ENCODE data around the gene GPER1. TPM values are rescaled to one million over a fixed set of nuclear protein-coding genes. Genes with fewer than 3 reads are reported as not detected.

GPER1 gene
- total and polyA plus RNA-seq, 2 experiments from 2014 or later: 0.89 TPM; not detected in 1

GRCh38 chr7:1058821-1059199 is 29.1 kb upstream of the GPER1 start:
- Mint-ChIP-seq H3K27me3 (ENCODE audit: insufficient read depth, low read depth, poor library complexity) (peaks cover 7% of the 10 kb centered on the region), H3K27ac (no peak overlapping the region), H3K4me1 (peaks cover 29% of the 10 kb centered on the region), H3K4me3 (no peak overlapping the region; the same call in 2 of the 3 replicates), H3K9me3 (no peaks in the 10 kb centered on the region), H3K36me3 (ENCODE audit: low read depth) (peaks cover 4% of the 10 kb centered on the region; the same call in 1 of the 3 replicates)
- TF ChIP-seq NANOG (IDR thresholded peaks at IDR 0.05; ENCODE audit: borderline replicate concordance) (no peak), EZH2 (IDR thresholded peaks at IDR 0.05; ENCODE audit: low read depth, unreplicated experiment) (no peak), POLR2AphosphoS5 (IDR thresholded peaks at IDR 0.05; ENCODE audit: low read depth) (no peak), JUNB (IDR thresholded peaks at IDR 0.05; ENCODE audit: unreplicated experiment) (no peak), CTCF (conservative IDR thresholded peaks at IDR 0.05; ENCODE audit: low read depth in 2 of 2) (no peak), STAT1 (IDR thresholded peaks at IDR 0.05; ENCODE audit: unreplicated experiment) (no peak)
- TF ChIP-seq, protein P1, sequence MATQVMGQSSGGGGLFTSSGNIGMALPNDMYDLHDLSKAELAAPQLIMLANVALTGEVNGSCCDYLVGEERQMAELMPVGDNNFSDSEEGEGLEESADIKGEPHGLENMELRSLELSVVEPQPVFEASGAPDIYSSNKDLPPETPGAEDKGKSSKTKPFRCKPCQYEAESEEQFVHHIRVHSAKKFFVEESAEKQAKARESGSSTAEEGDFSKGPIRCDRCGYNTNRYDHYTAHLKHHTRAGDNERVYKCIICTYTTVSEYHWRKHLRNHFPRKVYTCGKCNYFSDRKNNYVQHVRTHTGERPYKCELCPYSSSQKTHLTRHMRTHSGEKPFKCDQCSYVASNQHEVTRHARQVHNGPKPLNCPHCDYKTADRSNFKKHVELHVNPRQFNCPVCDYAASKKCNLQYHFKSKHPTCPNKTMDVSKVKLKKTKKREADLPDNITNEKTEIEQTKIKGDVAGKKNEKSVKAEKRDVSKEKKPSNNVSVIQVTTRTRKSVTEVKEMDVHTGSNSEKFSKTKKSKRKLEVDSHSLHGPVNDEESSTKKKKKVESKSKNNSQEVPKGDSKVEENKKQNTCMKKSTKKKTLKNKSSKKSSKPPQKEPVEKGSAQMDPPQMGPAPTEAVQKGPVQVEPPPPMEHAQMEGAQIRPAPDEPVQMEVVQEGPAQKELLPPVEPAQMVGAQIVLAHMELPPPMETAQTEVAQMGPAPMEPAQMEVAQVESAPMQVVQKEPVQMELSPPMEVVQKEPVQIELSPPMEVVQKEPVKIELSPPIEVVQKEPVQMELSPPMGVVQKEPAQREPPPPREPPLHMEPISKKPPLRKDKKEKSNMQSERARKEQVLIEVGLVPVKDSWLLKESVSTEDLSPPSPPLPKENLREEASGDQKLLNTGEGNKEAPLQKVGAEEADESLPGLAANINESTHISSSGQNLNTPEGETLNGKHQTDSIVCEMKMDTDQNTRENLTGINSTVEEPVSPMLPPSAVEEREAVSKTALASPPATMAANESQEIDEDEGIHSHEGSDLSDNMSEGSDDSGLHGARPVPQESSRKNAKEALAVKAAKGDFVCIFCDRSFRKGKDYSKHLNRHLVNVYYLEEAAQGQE (IDR thresholded peaks at IDR 0.05; ENCODE audit: unreplicated experiment): no peak
- H3K4me1 ChIP-seq (ENCODE audit: insufficient read depth): 0 out of 2 replicates have a peak, but pooled peaks cover 9% of the 10 kb centered on the region
- H2AFZ ChIP-seq: no peak overlapping the region
- no peaks in the 10 kb centered on the region for H3K27me3 ChIP-seq (ENCODE audit: insufficient read depth)
- H3K9me2 ChIP-seq (ENCODE audit: insufficient read depth): no peaks in the 10 kb centered on the region
- no peak for DNase-seq (ENCODE audit: low spot score)
- no peak overlapping the region for H3K27ac ChIP-seq (ENCODE audit: low read depth)
- peak overlapping the region; percentile 37; the same call in 1 of the 2 replicates for H3K4me3 ChIP-seq
- 0 out of 2 replicates have a peak, but pooled peaks cover 8% of the 10 kb centered on the region for H3F3A ChIP-seq (replicated peaks; ENCODE audit: low read depth)
- no peak for ATAC-seq
- peak overlapping the region; percentile 62 for H3K4me2 ChIP-seq
- peaks cover 9% of the 10 kb centered on the region; the same call in 1 of the 2 replicates for H4K20me1 ChIP-seq (replicated peaks; ENCODE audit: insufficient read depth)
- no peaks in the 10 kb centered on the region for H3K36me3 ChIP-seq (ENCODE audit: insufficient read depth)
- H3K79me2 ChIP-seq (replicated peaks; ENCODE audit: insufficient read depth): 0 out of 2 replicates have a peak, but pooled peaks cover 7% of the 10 kb centered on the region

GRCh38 chr7:1059200-1060091 is 28.5 kb upstream of the GPER1 start:
- Mint-ChIP-seq H3K9me3 (no peaks in the 10 kb centered on the region), H3K36me3 (ENCODE audit: low read depth) (peaks cover 4% of the 10 kb centered on the region; the same call in 1 of the 3 replicates), H3K4me1 (peaks cover 23% of the 10 kb centered on the region), H3K4me3 (peak overlapping the region; percentile 67), H3K27me3 (ENCODE audit: insufficient read depth, low read depth, poor library complexity) (peaks cover 8% of the 10 kb centered on the region), H3K27ac (peak overlapping the region; percentile 93)
- Histone ChIP-seq H4K20me1 (replicated peaks; ENCODE audit: insufficient read depth) (peaks cover 9% of the 10 kb centered on the region; the same call in 1 of the 2 replicates), H3K27ac (ENCODE audit: low read depth) (no peak overlapping the region), H3K9me2 (ENCODE audit: insufficient read depth) (no peaks in the 10 kb centered on the region), H3K4me1 (ENCODE audit: insufficient read depth) (0 out of 2 replicates have a peak, but pooled peaks cover 9% of the 10 kb centered on the region), H3K4me2 (peak overlapping the region; percentile 83), H3K4me3 (peak overlapping the region; percentile 49), H3K27me3 (ENCODE audit: insufficient read depth) (no peaks in the 10 kb centered on the region), H2AFZ (no peak overlapping the region), H3F3A (replicated peaks; ENCODE audit: low read depth) (0 out of 2 replicates have a peak, but pooled peaks cover 8% of the 10 kb centered on the region), H3K79me2 (replicated peaks; ENCODE audit: insufficient read depth) (0 out of 2 replicates have a peak, but pooled peaks cover 7% of the 10 kb centered on the region), H3K36me3 (ENCODE audit: insufficient read depth) (no peaks in the 10 kb centered on the region)
- peak; percentile 94 for DNase-seq (ENCODE audit: low spot score)
- peak; percentile 75 for ATAC-seq
- TF ChIP-seq CREB1 (CRISPR knock-in tag; IDR thresholded peaks at IDR 0.05; ENCODE audit: low read depth) (no peak), NANOG (IDR thresholded peaks at IDR 0.05; ENCODE audit: borderline replicate concordance) (no peak), CTCF (conservative IDR thresholded peaks at IDR 0.05; ENCODE audit: low read depth in 2 of 2) (no peak), STAT1 (IDR thresholded peaks at IDR 0.05; ENCODE audit: unreplicated experiment) (no peak), EZH2phosphoT487 (IDR thresholded peaks at IDR 0.05; ENCODE audit: unreplicated experiment) (no peak)
- TF ChIP-seq, protein P1 (IDR thresholded peaks at IDR 0.05; ENCODE audit: unreplicated experiment): no peak
